NT2/D1 (cell line): ENCODE data around the gene NTHL1.

Experiments used
- SUZ12 ChIP-seq: IDR thresholded peaks from 2 replicates; pipeline ENCODE4 v1.6.1; 2011; ENCODE audit not compliant: insufficient read length, insufficient read depth; ENCODE audit errors: extremely low read depth
- YY1 ChIP-seq: IDR thresholded peaks from 2 replicates; pipeline ENCODE4 v1.6.1; 2011; ENCODE audit not compliant: insufficient read length, insufficient read depth
- ZNF274 ChIP-seq: IDR thresholded peaks from 2 replicates; pipeline ENCODE4 v1.6.1; 2011; ENCODE audit warnings: mild to moderate bottlenecking, low read depth, low read length

DNA sequence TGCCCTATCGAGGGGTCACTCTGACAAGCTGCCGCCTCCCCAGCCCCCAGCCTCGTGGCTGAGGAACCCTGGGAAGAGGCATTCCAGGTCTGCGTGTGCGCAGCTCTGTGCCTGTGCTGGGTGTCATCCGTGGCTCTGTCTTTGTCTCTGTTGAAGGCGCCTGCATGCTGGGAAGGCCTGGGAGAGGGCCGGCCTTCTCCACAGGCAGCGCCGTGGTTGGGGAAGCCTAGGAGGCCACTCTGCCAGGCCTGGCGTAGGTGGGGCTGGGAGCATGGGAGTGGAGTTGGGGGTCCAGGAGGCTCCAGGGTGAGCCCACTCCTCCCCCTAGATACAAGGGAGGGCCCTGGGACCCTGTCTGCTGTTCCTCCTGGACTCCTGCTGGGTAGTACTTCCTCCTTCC is 17.6 kb downstream of the NTHL1 start:
- TF ChIP-seq YY1 (no peak), ZNF274 (no peak), SUZ12 (no peak)
